Fibroblast of mammary gland (primary cell): ENCODE results near the gene TMEM86A.

Experiments used
- DNase-seq: peaks from one replicate; pipeline ENCODE4 v3.0.0-alpha.2; 2010; ENCODE audit warnings: low read depth
- H3K4me3 ChIP-seq: 2 replicates; pipeline ENCODE4 v1.5.1; 2011; ENCODE audit warnings: low read depth, mild to moderate bottlenecking, low read length, moderate library complexity; ENCODE audit not compliant: control insufficient read depth
- TF ChIP-seq, protein P1 (sequence below): conservative IDR thresholded peaks from 2 replicates; pipeline ENCODE4 v1.5.1; 2011; ENCODE audit warnings: low read depth, low read length, inconsistent platforms; ENCODE audit not compliant: control insufficient read depth, insufficient read depth

The TMEM86A gene

DNA sequence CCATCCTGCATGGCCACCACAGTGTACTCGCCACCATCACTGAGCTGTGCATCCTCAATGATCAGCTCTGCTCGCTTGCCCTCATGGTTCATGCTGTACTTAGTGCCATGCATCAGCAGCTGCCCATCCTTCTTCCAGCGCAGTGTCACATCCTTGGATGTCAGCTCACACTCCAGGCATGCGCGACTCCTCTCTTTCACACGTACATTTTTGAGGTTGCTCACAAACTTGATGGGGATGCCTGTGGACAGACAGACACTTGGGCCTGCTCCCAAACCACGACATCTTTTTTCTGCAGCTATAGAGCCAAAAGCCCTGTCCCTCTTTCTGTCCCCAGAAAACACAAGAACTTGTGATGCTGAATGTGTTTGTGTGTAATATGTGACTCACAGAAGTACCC is 16.9 kb downstream of the TMEM86A start:
- no peak for DNase-seq
- no peak overlapping the region for H3K4me3 ChIP-seq
- TF ChIP-seq, protein P1, sequence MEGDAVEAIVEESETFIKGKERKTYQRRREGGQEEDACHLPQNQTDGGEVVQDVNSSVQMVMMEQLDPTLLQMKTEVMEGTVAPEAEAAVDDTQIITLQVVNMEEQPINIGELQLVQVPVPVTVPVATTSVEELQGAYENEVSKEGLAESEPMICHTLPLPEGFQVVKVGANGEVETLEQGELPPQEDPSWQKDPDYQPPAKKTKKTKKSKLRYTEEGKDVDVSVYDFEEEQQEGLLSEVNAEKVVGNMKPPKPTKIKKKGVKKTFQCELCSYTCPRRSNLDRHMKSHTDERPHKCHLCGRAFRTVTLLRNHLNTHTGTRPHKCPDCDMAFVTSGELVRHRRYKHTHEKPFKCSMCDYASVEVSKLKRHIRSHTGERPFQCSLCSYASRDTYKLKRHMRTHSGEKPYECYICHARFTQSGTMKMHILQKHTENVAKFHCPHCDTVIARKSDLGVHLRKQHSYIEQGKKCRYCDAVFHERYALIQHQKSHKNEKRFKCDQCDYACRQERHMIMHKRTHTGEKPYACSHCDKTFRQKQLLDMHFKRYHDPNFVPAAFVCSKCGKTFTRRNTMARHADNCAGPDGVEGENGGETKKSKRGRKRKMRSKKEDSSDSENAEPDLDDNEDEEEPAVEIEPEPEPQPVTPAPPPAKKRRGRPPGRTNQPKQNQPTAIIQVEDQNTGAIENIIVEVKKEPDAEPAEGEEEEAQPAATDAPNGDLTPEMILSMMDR, result no peak

GRCh38 chr11:18720091-18720807 is 21.7 kb downstream of the TMEM86A start:
- TF ChIP-seq, protein P1, result no peak
- no peak overlapping the region for H3K4me3 ChIP-seq
- DNase-seq, result peak; percentile 60

DNA sequence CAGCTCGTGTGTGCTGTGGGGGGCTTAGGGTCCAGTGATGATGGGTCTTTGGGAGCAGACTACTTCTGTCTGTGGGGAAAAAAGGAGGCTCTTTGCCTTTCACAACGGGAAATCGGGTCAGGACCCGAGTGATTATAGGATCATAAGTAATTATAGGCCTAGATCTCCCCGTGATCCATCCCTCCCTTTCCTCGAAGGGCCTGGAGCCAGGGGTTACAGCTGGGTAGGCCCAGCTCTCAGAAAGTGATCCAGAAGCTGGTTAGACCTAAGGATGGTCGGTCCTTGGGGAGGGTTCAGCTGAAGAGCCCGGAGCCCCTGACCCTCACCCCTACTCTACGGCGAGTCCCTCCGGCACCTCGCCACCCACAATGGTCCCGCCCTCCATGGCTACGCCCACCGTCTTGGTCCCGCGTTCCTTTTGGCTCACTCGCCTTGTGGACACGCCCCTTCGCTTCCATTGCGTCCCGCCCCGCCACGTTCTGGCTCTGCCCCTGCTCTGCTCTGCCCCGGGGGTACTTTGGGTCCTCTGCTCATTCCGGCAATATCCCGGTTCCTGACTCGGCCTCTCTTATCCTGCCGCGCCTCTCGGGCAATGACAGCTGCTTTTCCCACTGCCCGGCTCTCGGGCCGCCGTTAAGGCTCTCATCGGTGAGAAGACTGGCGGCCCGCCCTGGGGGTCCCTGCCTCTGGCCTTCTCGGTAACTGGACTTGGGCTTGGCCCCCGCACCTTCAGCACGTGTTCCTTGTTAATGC is 22.4 kb downstream of the TMEM86A start:
- TF ChIP-seq, protein P1, result no peak
- peak overlapping the region; percentile 57 for H3K4me3 ChIP-seq
- peak; percentile 46 for DNase-seq

GRCh38 chr11:18721561-18722292 is 23.1 kb downstream of the TMEM86A start:
- peak overlapping the region; percentile 57 for H3K4me3 ChIP-seq
- DNase-seq, result peak; percentile 54
- TF ChIP-seq, protein P1, result peak; percentile 89

DNA sequence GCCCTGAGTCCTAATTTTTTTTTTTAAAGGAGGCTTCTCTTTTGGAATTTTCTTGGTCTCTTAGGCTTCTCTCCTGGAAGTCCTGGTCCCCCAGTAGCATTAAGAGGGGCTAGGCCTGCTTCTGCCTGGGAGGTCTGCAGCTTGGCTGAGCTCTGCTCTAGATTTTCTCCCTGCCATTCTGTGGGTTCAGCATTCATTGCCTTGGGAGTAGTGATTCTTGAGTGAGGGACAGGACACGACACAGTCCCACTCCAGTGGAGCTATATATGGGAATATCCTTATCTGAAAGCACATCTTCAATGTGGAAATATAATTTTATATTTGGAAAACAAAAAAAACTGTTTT is 23.7 kb downstream of the TMEM86A start:
- no peak overlapping the region for H3K4me3 ChIP-seq
- no peak for DNase-seq
- TF ChIP-seq, protein P1, result no peak

GRCh38 chr11:18723991-18724390 is 25.4 kb downstream of the TMEM86A start:
- DNase-seq, result no peak
- TF ChIP-seq, protein P1, result no peak
- H3K4me3 ChIP-seq, result no peak overlapping the region
